Panc1 (cell line): ENCODE results near the gene TRIM5. TPM values are rescaled to one million over a fixed set of nuclear protein-coding genes. Genes with fewer than 3 reads are reported as not detected.

Experiments used
- ATAC-seq: fragments of 200-7000 bp; cut with Tn5 transposase; 2 replicates; pipeline ENCODE4 v1.9.1; 2020; ENCODE audit warnings: mild to moderate bottlenecking, moderate library complexity
- BruUV-seq: library from RNA; stranded (reverse); fragments of 400-500 nt; replicated peaks from 2 replicates; lab custom pipeline; 2021; lab: Mats Ljungman, UMichigan
- CTCF ChIA-PET: fragments of 300-600 bp; sonication (Branson Sonifier 250); formaldehyde crosslinking; loops from one replicate; lab custom pipeline; 2022; ENCODE audit warnings: antibody characterized with exemption; lab: Charles Lee
- POLR2A ChIA-PET: fragments of 300-600 bp; sonication (Branson Sonifier 250); formaldehyde crosslinking; loops from one replicate; lab custom pipeline; 2022; ENCODE audit warnings: antibody characterized with exemption; lab: Charles Lee
- DNase-seq: peaks from one replicate; pipeline ENCODE4 v3.0.0-alpha.2; 2010; ENCODE audit warnings: low read depth, low spot score
- H3K27ac ChIP-seq: 2 replicates; pipeline ENCODE4 v1.5.1; 2011; ENCODE audit warnings: mild to moderate bottlenecking, low read length, inconsistent platforms
- H3K27me3 ChIP-seq: fragments of 200-500 bp; sonication (Bioruptor generic); 2 replicates; pipeline ENCODE4 v1.6.0; 2014; ENCODE audit warnings: low read length, inconsistent platforms; ENCODE audit not compliant: control insufficient read depth, insufficient read depth
- H3K36me3 ChIP-seq: fragments of 200-500 bp; sonication (Bioruptor generic); 2 replicates; pipeline ENCODE4 v1.5.1; 2014; ENCODE audit warnings: inconsistent platforms, mild to moderate bottlenecking, low read length, moderate library complexity; ENCODE audit not compliant: control insufficient read depth, insufficient read depth
- H3K4me1 ChIP-seq: 2 replicates; pipeline ENCODE4 v1.5.1; 2011; ENCODE audit warnings: inconsistent platforms, mild to moderate bottlenecking, low read length, moderate library complexity; ENCODE audit not compliant: control insufficient read depth, insufficient read depth
- H3K4me3 ChIP-seq, 2 experiments: 2 replicates each; pipeline ENCODE4 v1.5.1; 2011 to 2012; ENCODE audit warnings: low read depth in 2 of 2, low read length in 2 of 2, mild to moderate bottlenecking in 2 of 2, inconsistent platforms in 1 of 2, moderate library complexity in 1 of 2
- H3K9me3 ChIP-seq: fragments of 200-500 bp; sonication (Bioruptor generic); 2 replicates; pipeline ENCODE4 v1.5.1; 2014; ENCODE audit warnings: low read depth, mild to moderate bottlenecking, inconsistent platforms, low read length, moderate library complexity; ENCODE audit not compliant: control insufficient read depth, insufficient read depth
- CTCF ChIP-seq: fragments of 450-650 bp; IDR thresholded peaks from 2 replicates; pipeline ENCODE4 v1.5.1; 2017; ENCODE audit warnings: mild to moderate bottlenecking
- POLR2AphosphoS5 ChIP-seq: IDR thresholded peaks from 2 replicates; pipeline ENCODE4 v1.6.1; 2012; ENCODE audit warnings: mild to moderate bottlenecking, low read depth, low read length, moderate library complexity
- REST ChIP-seq, 2 experiments: IDR thresholded peaks; 2 replicates each; pipeline ENCODE4 v1.6.1; 2011 to 2012; ENCODE audit warnings: low read depth in 2 of 2, control low read depth in 1 of 2, low read length in 1 of 2, mild to moderate bottlenecking in 1 of 2, moderate library complexity in 1 of 2; ENCODE audit not compliant: insufficient read depth in 1 of 2
- SIN3A ChIP-seq: IDR thresholded peaks from 2 replicates; pipeline ENCODE4 v1.6.1; 2012; ENCODE audit warnings: low read depth, mild to moderate bottlenecking, low read length, moderate library complexity, borderline replicate concordance; ENCODE audit not compliant: insufficient read depth
- TCF7L2 ChIP-seq: IDR thresholded peaks from 2 replicates; pipeline ENCODE4 v1.6.1; 2011; ENCODE audit warnings: mild to moderate bottlenecking, low read depth, low read length, inconsistent platforms
- in situ Hi-C: cut with HindIII; loops from 2 replicates; pipeline ENCODE4 v1.10.0; 2016; ENCODE audit warnings: low sequenced_read_pairs, low pct_unique_long_range_greater_than_20kb
- intact Hi-C: fragments of 100-400 bp; cut with micrococcal nuclease; formaldehyde crosslinking; loops from one replicate; pipeline ENCODE4 v1.10.0; 2022; ENCODE audit not compliant: unreplicated experiment
- total RNA-seq: library from RNA; stranded (reverse); gene quantifications from one replicate; pipeline ENCODE4 v1.2.1, GENCODE V29; 2021; ENCODE audit not compliant: unreplicated experiment

TRIM5 gene
- total RNA-seq, 1 experiment from 2014 or later: 56.1 TPM

- in situ Hi-C loops (no loop called here), intact Hi-C loops (no loop called here)
- H3K9me3 ChIP-seq: no peaks in the 10 kb centered on the region
- DNase-seq (no peak), ATAC-seq (no peak)
- ChIA-PET CTCF (interaction anchor here (1.0 kb wide), 1 partner anchor 20 kb away, joined by 3 read pairs; no protein-coding TSS in a partner anchor), POLR2A (no interaction called here)
- no peak overlapping the region for H3K4me3 ChIP-seq
- H3K4me1 ChIP-seq: no peaks in the 10 kb centered on the region
- H3K36me3 ChIP-seq: 0 out of 2 replicates have a peak, but pooled peaks cover 2% of the 10 kb centered on the region
- no peak overlapping the region for H3K27ac ChIP-seq
- no peaks in the 10 kb centered on the region for H3K27me3 ChIP-seq
- TF ChIP-seq CTCF (no peak), REST (IDR thresholded peaks at IDR 0.05; ENCODE audit: insufficient read depth in 1 of 2, low read depth in 2 of 2, low read length in 1 of 2) (no peak), SIN3A (no peak), POLR2AphosphoS5 (no peak), TCF7L2 (no peak)
- BruUV-seq: no TSS peak
Observed at GRCh38 chr11:5679811-5680210, 5.1 kb downstream of the TRIM5 start.

GRCh38 chr11:5674391-5674790 lies 10.5 kb downstream of the TRIM5 start:
- H3K36me3 ChIP-seq: peaks cover 4% of the 10 kb centered on the region; the same call in 1 of the 2 replicates
- CTCF ChIA-PET: no interaction called here

More at GRCh38 chr11:5674391-5674790, 10.5 kb downstream of the TRIM5 start:
- H3K27ac ChIP-seq: no peak overlapping the region
- in situ Hi-C loops: no loop called here
- H3K4me1 ChIP-seq: no peaks in the 10 kb centered on the region
- no TSS peak for BruUV-seq
- intact Hi-C loops: no loop called here
- TF ChIP-seq SIN3A (no peak), REST (IDR thresholded peaks at IDR 0.05; ENCODE audit: insufficient read depth in 1 of 2, low read depth in 2 of 2, low read length in 1 of 2) (no peak), TCF7L2 (no peak), POLR2AphosphoS5 (no peak), CTCF (no peak)
- no peak overlapping the region for H3K4me3 ChIP-seq
- no peaks in the 10 kb centered on the region for H3K9me3 ChIP-seq
- ATAC-seq (peak; percentile 38), DNase-seq (no peak)
- no peaks in the 10 kb centered on the region for H3K27me3 ChIP-seq
- POLR2A ChIA-PET: no interaction called here
